Measurements from ENCODE around the gene NANOS3. TPM values are rescaled to one million over a fixed set of nuclear protein-coding genes. Genes with fewer than 3 reads are reported as not detected.
"Not testable (repeated sequence)": the region's sequence is repeated elsewhere in the genome, so short reads cannot be mapped to it uniquely, and the experiment has no call there.

NANOS3 gene
- total and polyA plus RNA-seq, 4 donors, result 1.0 to 2.5 TPM; not detected in 2

- no peaks in the 10 kb centered on the region for H3K27me3 ChIP-seq (ENCODE audit: control insufficient read depth in 1 of 2, insufficient read depth in 2 of 2, low read length in 1 of 2)
- no peaks in the 10 kb centered on the region for H3K4me1 ChIP-seq (ENCODE audit: control insufficient read depth in 1 of 2, insufficient read depth in 2 of 2, low read length in 2 of 2)
- 34 to 39% methylated on average over 16 of the region's 16 CpGs for WGBS, 2 donors
- H3K9me3 ChIP-seq (ENCODE audit: control insufficient read depth, low read length), result no peaks in the 10 kb centered on the region
- H3K27ac ChIP-seq (ENCODE audit: low read depth in 1 of 2, low read length in 2 of 2), result peak overlapping the region; percentile 10 to 95
- ATAC-seq (ENCODE audit: low FRiP score), result no peak
- H3K4me3 ChIP-seq (ENCODE audit: low read length in 2 of 2), result no peak overlapping the region
- DNase-seq, result peak in 1 of 2 donors; percentile 50
- no peaks in the 10 kb centered on the region for H3K36me3 ChIP-seq (ENCODE audit: control insufficient read depth in 1 of 2, insufficient read depth in 2 of 2, low read length in 1 of 2)
- intact Hi-C loops (cut with DNase I), result loop anchor here (10.0 kb wide), 1 partner anchor 1054 kb away; the partner anchor contains the start of gene JUNB (in 2 of the 2)
Observed at GRCh38 chr19:13848798-13849676, 27.9 kb upstream of the NANOS3 start.

GRCh38 chr19:13849991-13850909 is 26.7 kb upstream of the NANOS3 start:
- no peaks in the 10 kb centered on the region for H3K9me3 ChIP-seq (ENCODE audit: control insufficient read depth, low read length)
- no peak overlapping the region for H3K4me3 ChIP-seq (ENCODE audit: low read length in 2 of 2)
- ATAC-seq (ENCODE audit: low FRiP score), result peak; percentile 73

GRCh38 chr19:13850910-13851733 is 25.8 kb upstream of the NANOS3 start:
- Histone ChIP-seq H3K36me3 (ENCODE audit: control insufficient read depth in 1 of 2, insufficient read depth in 2 of 2, low read length in 1 of 2) (no peaks in the 10 kb centered on the region), H3K9me3 (ENCODE audit: control insufficient read depth, low read length) (no peaks in the 10 kb centered on the region), H3K4me1 (ENCODE audit: control insufficient read depth in 1 of 2, insufficient read depth in 2 of 2, low read length in 2 of 2) (no peaks in the 10 kb centered on the region), H3K27ac (ENCODE audit: low read depth in 1 of 2, low read length in 2 of 2) (peak overlapping the region; percentile 97 to 99), H3K4me3 (ENCODE audit: low read length in 2 of 2) (no peak overlapping the region), H3K27me3 (ENCODE audit: control insufficient read depth in 1 of 2, insufficient read depth in 2 of 2, low read length in 1 of 2) (no peaks in the 10 kb centered on the region)
- ATAC-seq (ENCODE audit: low FRiP score) (peak; percentile 78), DNase-seq (peak; percentile 94 to 96)
- intact Hi-C loops (cut with DNase I), result no loop called here
- 4 to 5% methylated on average over 25 to 26 of the region's 26 CpGs for WGBS, 2 donors

More at GRCh38 chr19:13849991-13850909, 26.7 kb upstream of the NANOS3 start:
- intact Hi-C loops (cut with DNase I), result loop anchor here (10.0 kb wide), 1 partner anchor 1055 kb away; the partner anchor contains the start of gene JUNB (in 2 of the 2)
- 15 to 16% methylated on average over 66 of the region's 66 CpGs for WGBS, 2 donors
- peak; percentile 89 to 95 for DNase-seq
- no peaks in the 10 kb centered on the region for H3K36me3 ChIP-seq (ENCODE audit: control insufficient read depth in 1 of 2, insufficient read depth in 2 of 2, low read length in 1 of 2)
- no peaks in the 10 kb centered on the region for H3K4me1 ChIP-seq (ENCODE audit: control insufficient read depth in 1 of 2, insufficient read depth in 2 of 2, low read length in 2 of 2)
- H3K27ac ChIP-seq (ENCODE audit: low read depth in 1 of 2, low read length in 2 of 2), result peak overlapping the region; percentile 97 to 99
- H3K27me3 ChIP-seq (ENCODE audit: control insufficient read depth in 1 of 2, insufficient read depth in 2 of 2, low read length in 1 of 2), result no peaks in the 10 kb centered on the region

- H3K36me3 ChIP-seq (ENCODE audit: control insufficient read depth in 1 of 2, insufficient read depth in 2 of 2, low read length in 1 of 2); DNase-seq; H3K4me1 ChIP-seq (ENCODE audit: control insufficient read depth in 1 of 2, insufficient read depth in 2 of 2, low read length in 2 of 2); H3K9me3 ChIP-seq (ENCODE audit: control insufficient read depth, low read length); H3K27me3 ChIP-seq (ENCODE audit: control insufficient read depth in 1 of 2, insufficient read depth in 2 of 2, low read length in 1 of 2); intact Hi-C loops (cut with DNase I); ATAC-seq (ENCODE audit: low FRiP score); H3K4me3 ChIP-seq (ENCODE audit: low read length in 2 of 2): not testable (repeated sequence)
- WGBS, 2 donors, result 58% methylated on average over 5 of the region's 5 CpGs
- H3K27ac ChIP-seq (ENCODE audit: low read depth in 1 of 2, low read length in 2 of 2), result peak overlapping the region; percentile 80 to 97
Observed at GRCh38 chr19:13851734-13852114, 25.2 kb upstream of the NANOS3 start.

GRCh38 chr19:13852171-13852707 is 24.7 kb upstream of the NANOS3 start:
- H3K4me1 ChIP-seq (ENCODE audit: control insufficient read depth in 1 of 2, insufficient read depth in 2 of 2, low read length in 2 of 2); H3K27me3 ChIP-seq (ENCODE audit: control insufficient read depth in 1 of 2, insufficient read depth in 2 of 2, low read length in 1 of 2); ATAC-seq (ENCODE audit: low FRiP score); intact Hi-C loops (cut with DNase I); DNase-seq; H3K9me3 ChIP-seq (ENCODE audit: control insufficient read depth, low read length); H3K36me3 ChIP-seq (ENCODE audit: control insufficient read depth in 1 of 2, insufficient read depth in 2 of 2, low read length in 1 of 2); H3K4me3 ChIP-seq (ENCODE audit: low read length in 2 of 2): not testable (repeated sequence)
- 85 to 90% methylated on average over 12 of the region's 12 CpGs for WGBS, 2 donors
- peak overlapping the region in 1 of 2 donors; percentile 66 for H3K27ac ChIP-seq (ENCODE audit: low read depth in 1 of 2, low read length in 2 of 2)

- ATAC-seq (ENCODE audit: low FRiP score), result no peak
- WGBS, 2 donors, result 83 to 84% methylated on average over 2 of the region's 2 CpGs
Observed at GRCh38 chr19:13856497-13856896, 20.4 kb upstream of the NANOS3 start.

GRCh38 chr19:13859361-13859880 is 17.5 kb upstream of the NANOS3 start:
- WGBS, 2 donors, result 91 to 97% methylated on average over 3 of the region's 3 CpGs
- H3K27me3 ChIP-seq (ENCODE audit: control insufficient read depth in 1 of 2, insufficient read depth in 2 of 2, low read length in 1 of 2), result no peaks in the 10 kb centered on the region
- no peak overlapping the region for H3K27ac ChIP-seq (ENCODE audit: low read depth in 1 of 2, low read length in 2 of 2)
- H3K4me3 ChIP-seq (ENCODE audit: low read length in 2 of 2), result no peak overlapping the region
- no peak for DNase-seq
- ATAC-seq (ENCODE audit: low FRiP score), result no peak
- no peaks in the 10 kb centered on the region for H3K9me3 ChIP-seq (ENCODE audit: control insufficient read depth, low read length)
- no peaks in the 10 kb centered on the region for H3K4me1 ChIP-seq (ENCODE audit: control insufficient read depth in 1 of 2, insufficient read depth in 2 of 2, low read length in 2 of 2)
- intact Hi-C loops (cut with DNase I), result no loop called here
- no peaks in the 10 kb centered on the region for H3K36me3 ChIP-seq (ENCODE audit: control insufficient read depth in 1 of 2, insufficient read depth in 2 of 2, low read length in 1 of 2)

More at GRCh38 chr19:13856497-13856896, 20.4 kb upstream of the NANOS3 start:
- Histone ChIP-seq H3K27ac (ENCODE audit: low read depth in 1 of 2, low read length in 2 of 2) (no peak overlapping the region), H3K4me3 (ENCODE audit: low read length in 2 of 2) (no peak overlapping the region), H3K36me3 (ENCODE audit: control insufficient read depth in 1 of 2, insufficient read depth in 2 of 2, low read length in 1 of 2) (no peaks in the 10 kb centered on the region), H3K27me3 (ENCODE audit: control insufficient read depth in 1 of 2, insufficient read depth in 2 of 2, low read length in 1 of 2) (no peaks in the 10 kb centered on the region), H3K4me1 (ENCODE audit: control insufficient read depth in 1 of 2, insufficient read depth in 2 of 2, low read length in 2 of 2) (no peaks in the 10 kb centered on the region), H3K9me3 (ENCODE audit: control insufficient read depth, low read length) (no peaks in the 10 kb centered on the region)
- intact Hi-C loops (cut with DNase I), result no loop called here
- DNase-seq, result no peak

Data from aorta (tissue), 5 donors.